GM18502 (cell line): Measurements from ENCODE around the gene KRI1.
"Not testable (repeated sequence)": the region's sequence is repeated elsewhere in the genome, so short reads cannot be mapped to it uniquely, and the experiment has no call there.

ENCODE experiments used
- ATAC-seq: cut with Tn5 transposase; IDR thresholded peaks from one replicate; pipeline ENCODE4 v1.9.1; 2021; ENCODE audit warnings: mild to moderate bottlenecking; ENCODE audit not compliant: unreplicated experiment, poor library complexity

The KRI1 gene

GRCh38 chr19:10577951-10578350, 12.1 kb upstream of the KRI1 start:
- no peak for ATAC-seq

GRCh38 chr19:10575011-10575716, 9.4 kb upstream of the KRI1 start:
- no peak for ATAC-seq

- no peak for ATAC-seq
Measured at GRCh38 chr19:10574462-10574861, 8.7 kb upstream of the KRI1 start.

- ATAC-seq: not testable (repeated sequence)
Measured at GRCh38 chr19:10573793-10574192, 8.0 kb upstream of the KRI1 start.

- ATAC-seq: peak; percentile 65
Measured at GRCh38 chr19:10568826-10569651, 3.2 kb upstream of the KRI1 start, which contains the start of gene CDKN2D. CDKN2D (minus strand) TSS chr19:10568979; CDS start chr19:10568653, 326 bp downstream.

GRCh38 chr19:10568062-10568825, 2.4 kb upstream of the KRI1 start:
- ATAC-seq: peak; percentile 14

- ATAC-seq: no peak
Measured at GRCh38 chr19:10567656-10568055, 1.8 kb upstream of the KRI1 start.

- no peak for ATAC-seq
Measured at GRCh38 chr19:10566658-10567410, 1.0 kb upstream of the KRI1 start.

GRCh38 chr19:10566408-10566657, 523 bp upstream of the KRI1 start:
- no peak for ATAC-seq

- ATAC-seq: no peak
Measured at GRCh38 chr19:10565028-10565566, 713 bp downstream of the KRI1 start.

GRCh38 chr19:10562609-10563008, 3.2 kb downstream of the KRI1 start:
- ATAC-seq: no peak

- no peak for ATAC-seq
Measured at GRCh38 chr19:10560154-10560553, 5.7 kb downstream of the KRI1 start.

GRCh38 chr19:10557603-10558197, 8.1 kb downstream of the KRI1 start:
- no peak for ATAC-seq

- no peak for ATAC-seq
Measured at GRCh38 chr19:10555610-10555973, 10.2 kb downstream of the KRI1 start.

GRCh38 chr19:10554760-10555609, 10.8 kb downstream of the KRI1 start:
- no peak for ATAC-seq

GRCh38 chr19:10553943-10554381, 11.8 kb downstream of the KRI1 start:
- ATAC-seq: peak; percentile 62

- no peak for ATAC-seq
Measured at GRCh38 chr19:10553087-10553667, 12.6 kb downstream of the KRI1 start.

- no peak for ATAC-seq
Measured at GRCh38 chr19:10552510-10553053, 13.2 kb downstream of the KRI1 start.
